NCI-H82 treated with DMSO at 0.1 percent for 48 hours (cell line): Measurements from ENCODE around the gene INPPL1.
"Not testable (repeated sequence)": the region's sequence is repeated elsewhere in the genome, so short reads cannot be mapped to it uniquely, and the experiment has no call there.

Source experiments
- DNase-seq: peaks from one replicate; lab custom pipeline; 2025; ENCODE audit not compliant: unreplicated experiment; lab: John Stamatoyannopoulos, UW

Gene INPPL1

GRCh38 chr11:72224564-72225410 lies at the start of gene INPPL1:
TSS of gene INPPL1 (plus strand) at chr11:72224767. CDS start at chr11:72224985, 218 bp downstream.
- no peak for DNase-seq

- DNase-seq = no peak
These were observed 46.9 kb upstream of the INPPL1 start for GRCh38 chr11:72177656-72178055.

- DNase-seq = no peak
These were observed 45.3 kb upstream of the INPPL1 start for GRCh38 chr11:72179049-72179803.

- DNase-seq = no peak
These were observed 44.7 kb upstream of the INPPL1 start for GRCh38 chr11:72179804-72180396.

- not testable (repeated sequence) for DNase-seq
These were observed 43.5 kb upstream of the INPPL1 start for GRCh38 chr11:72180892-72181552.

- not testable (repeated sequence) for DNase-seq
These were observed 43.0 kb upstream of the INPPL1 start for GRCh38 chr11:72181553-72181958.

- no peak for DNase-seq
These were observed 36.3 kb upstream of the INPPL1 start for GRCh38 chr11:72188267-72188666.

- peak; percentile 70 for DNase-seq
These were observed 34.9 kb upstream of the INPPL1 start for GRCh38 chr11:72189455-72190250.

GRCh38 chr11:72190631-72191071 lies 33.9 kb upstream of the INPPL1 start:
- no peak for DNase-seq

GRCh38 chr11:72191961-72192381 lies 32.6 kb upstream of the INPPL1 start, which contains the start of gene FOLR1:
TSS of gene FOLR1 (plus strand) at chr11:72192140. CDS start at chr11:72192174, 34 bp downstream.
- DNase-seq = no peak

- no peak for DNase-seq
These were observed 28.9 kb upstream of the INPPL1 start for GRCh38 chr11:72195518-72196270.

GRCh38 chr11:72201445-72201844 lies 23.1 kb upstream of the INPPL1 start:
- DNase-seq = not testable (repeated sequence)

GRCh38 chr11:72202571-72202970 lies 22.0 kb upstream of the INPPL1 start:
- DNase-seq = no peak

GRCh38 chr11:72203163-72203562 lies 21.4 kb upstream of the INPPL1 start:
- no peak for DNase-seq

GRCh38 chr11:72204886-72205285 lies 19.7 kb upstream of the INPPL1 start:
- DNase-seq = no peak

GRCh38 chr11:72206794-72207193 lies 17.8 kb upstream of the INPPL1 start:
- not testable (repeated sequence) for DNase-seq

GRCh38 chr11:72208281-72208680 lies 16.3 kb upstream of the INPPL1 start:
- DNase-seq = no peak

- no peak for DNase-seq
These were observed 15.5 kb upstream of the INPPL1 start for GRCh38 chr11:72209101-72209500.

GRCh38 chr11:72216638-72217037 lies 7.9 kb upstream of the INPPL1 start, which contains the start of gene FOLR2:
TSS of gene FOLR2 (plus strand) at chr11:72216794. CDS start at chr11:72218585, 1,791 bp downstream.
- DNase-seq = no peak
